Breast epithelium (tissue), 4 donors: ENCODE data around the gene PPARD. TPM values are rescaled to one million over a fixed set of nuclear protein-coding genes. Genes with fewer than 3 reads are reported as not detected.
"Not testable (repeated sequence)": the region's sequence is repeated elsewhere in the genome, so short reads cannot be mapped to it uniquely, and the experiment has no call there.

ENCODE experiments used
- DNase-seq, 2 donors: peaks; one replicate each; pipeline ENCODE4 v3.0.0-alpha.2; 2019; ENCODE audit warnings: low spot score in 2 of 2
- H3K27ac ChIP-seq, 2 donors: fragments of 200-600 bp; sonication (generic) in 1 of 2; one replicate each; pipeline ENCODE4 v1.5.1; 2016 to 2019; ENCODE audit warnings: mild to moderate bottlenecking in 1 of 2
- H3K27me3 ChIP-seq, 2 donors: fragments of 200-600 bp; sonication (generic) in 1 of 2; one replicate each; pipeline versions ENCODE4 v1.5.1 to v1.6.0; 2017 to 2019; ENCODE audit warnings: control low read depth in 1 of 2, mild to moderate bottlenecking in 1 of 2
- H3K36me3 ChIP-seq: fragments of 200-600 bp; one replicate; pipeline ENCODE4 v1.5.1; 2019
- H3K4me1 ChIP-seq, 2 donors: fragments of 200-600 bp; sonication (generic); one replicate each; pipeline ENCODE4 v1.5.1; 2016 to 2019; ENCODE audit warnings: control low read depth in 1 of 2
- H3K4me3 ChIP-seq, 3 donors: fragments of 200-600 bp; sonication (generic); 1 replicate in 2 of 3; 2 replicates in 1 of 3; pipeline ENCODE4 v1.5.1; 2016 to 2019; ENCODE audit warnings: mild to moderate bottlenecking in 3 of 3, moderate library complexity in 2 of 3
- H3K9me3 ChIP-seq, 2 donors: fragments of 200-600 bp; sonication (generic) in 1 of 2; one replicate each; pipeline ENCODE4 v1.5.1; 2016 to 2019; ENCODE audit warnings: control low read depth in 1 of 2
- POLR2A ChIP-seq: fragments of 450-650 bp; IDR thresholded peaks from one replicate; pipeline ENCODE4 v1.6.1; 2016; ENCODE audit warnings: antibody characterized with exemption, mild to moderate bottlenecking, moderate library complexity
- POLR2AphosphoS5 ChIP-seq, 3 donors: sonication (generic); formaldehyde crosslinking; IDR thresholded peaks; one replicate each; pipeline ENCODE4 v1.6.1; 2017; ENCODE audit warnings: antibody characterized with exemption in 3 of 3
- intact Hi-C: fragments of 100-400 bp; cut with DNase I; formaldehyde crosslinking; loops from one replicate; pipeline ENCODE4 v1.15.1; 2023; ENCODE audit warnings: low total_unique reads
- total RNA-seq, 3 donors: library from RNA; depleted of rRNA; stranded (reverse); fragments of >200 nt; gene quantifications; one replicate each; pipeline ENCODE4 v1.1.0, GENCODE V29; 2016
- TF ChIP-seq, protein P1 (sequence below), 3 donors: fragments of 450-650 bp; IDR thresholded peaks; one replicate each; pipeline ENCODE4 v1.5.1; 2016 to 2017; ENCODE audit warnings: antibody characterized with exemption in 3 of 3, mild to moderate bottlenecking in 3 of 3, moderate library complexity in 3 of 3

The PPARD gene
- total RNA-seq, 3 donors from 2014 or later, result 7.2 to 11.1 (median 10.7) TPM

DNA sequence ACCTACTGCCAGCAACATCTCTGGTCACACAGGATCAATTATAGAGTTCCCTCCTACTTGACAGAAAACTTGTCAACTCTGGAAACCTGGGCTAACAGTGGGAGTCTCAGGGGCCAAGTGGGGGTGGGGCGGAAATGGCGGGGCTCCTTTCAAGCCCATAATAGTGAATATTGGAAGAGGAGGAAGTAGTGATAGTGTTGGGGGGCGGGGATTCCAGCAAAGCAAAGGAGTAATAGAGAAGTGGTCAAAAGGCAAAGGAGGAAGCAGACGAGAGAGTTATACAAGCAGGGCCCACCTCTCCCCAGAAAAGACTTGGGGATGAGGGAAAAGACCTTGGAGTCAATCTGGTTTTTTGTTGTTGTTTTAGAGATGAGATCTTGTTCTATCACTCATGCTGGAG lies 42.7 kb upstream of the PPARD start:
- no peaks in the 10 kb centered on the region for H3K36me3 ChIP-seq
- H3K4me3 ChIP-seq, result no peak overlapping the region
- H3K27ac ChIP-seq, result no peak overlapping the region
- TF ChIP-seq POLR2A (no peak), POLR2AphosphoS5 (IDR thresholded peaks at IDR 0.05) (no peak)
- TF ChIP-seq, protein P1, sequence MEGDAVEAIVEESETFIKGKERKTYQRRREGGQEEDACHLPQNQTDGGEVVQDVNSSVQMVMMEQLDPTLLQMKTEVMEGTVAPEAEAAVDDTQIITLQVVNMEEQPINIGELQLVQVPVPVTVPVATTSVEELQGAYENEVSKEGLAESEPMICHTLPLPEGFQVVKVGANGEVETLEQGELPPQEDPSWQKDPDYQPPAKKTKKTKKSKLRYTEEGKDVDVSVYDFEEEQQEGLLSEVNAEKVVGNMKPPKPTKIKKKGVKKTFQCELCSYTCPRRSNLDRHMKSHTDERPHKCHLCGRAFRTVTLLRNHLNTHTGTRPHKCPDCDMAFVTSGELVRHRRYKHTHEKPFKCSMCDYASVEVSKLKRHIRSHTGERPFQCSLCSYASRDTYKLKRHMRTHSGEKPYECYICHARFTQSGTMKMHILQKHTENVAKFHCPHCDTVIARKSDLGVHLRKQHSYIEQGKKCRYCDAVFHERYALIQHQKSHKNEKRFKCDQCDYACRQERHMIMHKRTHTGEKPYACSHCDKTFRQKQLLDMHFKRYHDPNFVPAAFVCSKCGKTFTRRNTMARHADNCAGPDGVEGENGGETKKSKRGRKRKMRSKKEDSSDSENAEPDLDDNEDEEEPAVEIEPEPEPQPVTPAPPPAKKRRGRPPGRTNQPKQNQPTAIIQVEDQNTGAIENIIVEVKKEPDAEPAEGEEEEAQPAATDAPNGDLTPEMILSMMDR (IDR thresholded peaks at IDR 0.05), result no peak
- H3K9me3 ChIP-seq, result no peaks in the 10 kb centered on the region
- intact Hi-C loops, result loop anchor here (5.0 kb wide), 1 partner anchor 518 kb away; no protein-coding TSS in a partner anchor
- no peaks in the 10 kb centered on the region for H3K27me3 ChIP-seq
- no peak for DNase-seq
- peaks cover 4 to 6% of the 10 kb centered on the region in 2 donors for H3K4me1 ChIP-seq

DNA sequence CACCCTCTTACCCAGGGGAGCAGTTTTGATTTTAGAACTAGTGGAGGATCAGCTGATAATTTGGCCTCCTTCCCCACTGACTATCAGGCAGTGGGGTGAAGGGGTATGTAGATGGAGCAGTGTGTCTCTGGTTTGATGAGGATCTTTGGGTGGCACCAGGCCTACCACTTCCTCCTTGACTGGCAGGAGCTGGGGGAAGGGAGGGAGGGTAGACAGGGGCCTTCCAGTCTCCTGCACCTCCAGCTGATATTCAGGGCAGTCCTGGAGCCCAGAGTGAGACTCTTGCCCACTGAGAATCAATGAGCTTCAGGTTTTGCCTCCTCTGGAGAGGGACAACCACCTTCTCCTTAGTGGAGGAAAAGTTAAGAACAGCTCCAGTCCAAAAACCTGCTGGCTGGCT lies 41.5 kb upstream of the PPARD start:
- H3K4me3 ChIP-seq, result no peak overlapping the region
- no peaks in the 10 kb centered on the region for H3K9me3 ChIP-seq
- intact Hi-C loops, result no loop called here
- no peak overlapping the region for H3K27ac ChIP-seq
- peaks cover 4 to 6% of the 10 kb centered on the region in 2 donors for H3K4me1 ChIP-seq
- H3K27me3 ChIP-seq, result no peaks in the 10 kb centered on the region
- no peak for DNase-seq
- TF ChIP-seq POLR2A (no peak), POLR2AphosphoS5 (IDR thresholded peaks at IDR 0.05) (no peak)
- TF ChIP-seq, protein P1 (IDR thresholded peaks at IDR 0.05), result no peak
- H3K36me3 ChIP-seq, result no peaks in the 10 kb centered on the region

DNA sequence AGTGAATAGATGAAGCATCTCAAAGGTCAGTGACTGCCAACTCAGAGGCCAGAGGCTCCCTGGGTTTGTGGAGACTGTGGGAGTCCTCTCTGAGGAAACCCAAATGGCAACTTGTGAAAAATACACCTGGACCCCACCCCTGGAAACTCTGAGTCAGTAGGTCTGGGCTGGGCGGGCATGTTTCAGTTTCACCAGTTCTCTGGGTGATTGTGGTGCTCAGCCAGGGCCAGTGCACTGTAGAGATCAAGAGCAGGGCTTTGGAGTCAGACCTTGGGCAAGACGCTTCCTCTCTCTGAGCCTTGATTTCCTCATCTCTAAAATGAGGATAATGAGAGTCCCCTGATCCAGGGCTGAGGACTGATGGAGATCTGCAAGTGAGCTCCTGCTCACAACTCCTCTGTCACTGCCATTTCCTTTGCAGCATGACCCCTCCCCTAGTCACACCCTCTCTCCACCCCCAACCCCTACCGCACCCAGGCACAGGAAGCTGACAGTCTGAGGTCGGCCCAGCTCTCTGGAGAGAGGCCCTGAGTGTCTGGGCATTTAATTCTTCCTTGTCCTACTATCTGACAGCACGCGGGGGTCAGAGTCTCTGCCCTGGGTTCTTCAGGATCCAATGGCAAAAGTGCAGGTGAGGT lies 39.6 kb upstream of the PPARD start:
- no peaks in the 10 kb centered on the region for H3K4me1 ChIP-seq
- DNase-seq, result no peak

DNA sequence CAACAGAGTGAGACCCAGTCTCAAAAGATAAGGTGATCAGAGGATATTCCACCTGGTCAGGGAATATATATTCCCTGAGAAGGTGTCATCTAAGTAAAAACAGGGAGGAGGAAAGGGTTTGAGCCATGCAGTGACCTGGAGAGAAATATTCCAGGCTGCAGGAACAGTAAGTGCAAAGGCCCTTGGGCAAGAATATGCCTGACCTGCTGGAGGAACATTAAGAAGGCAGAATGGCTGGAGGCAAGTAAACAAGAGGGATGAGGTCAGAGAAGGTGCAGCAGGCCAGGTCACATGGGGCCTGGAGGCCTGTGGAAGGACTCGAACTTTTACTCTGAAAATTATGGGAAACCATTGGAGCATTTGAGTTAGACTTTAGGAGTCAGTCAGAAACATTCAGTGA lies 38.1 kb upstream of the PPARD start:
- H3K4me3 ChIP-seq, result no peak overlapping the region
- H3K4me1 ChIP-seq, result no peaks in the 10 kb centered on the region
- no peaks in the 10 kb centered on the region for H3K36me3 ChIP-seq
- no peaks in the 10 kb centered on the region for H3K9me3 ChIP-seq
- H3K27me3 ChIP-seq, result no peaks in the 10 kb centered on the region
- TF ChIP-seq, protein P1 (IDR thresholded peaks at IDR 0.05), result no peak
- no peak for TF ChIP-seq POLR2A
- TF ChIP-seq POLR2AphosphoS5 (IDR thresholded peaks at IDR 0.05), result no peak
- intact Hi-C loops, result no loop called here
- no peak overlapping the region for H3K27ac ChIP-seq
- DNase-seq, result no peak

More for the DNA sequence above, 39.6 kb upstream of the PPARD start:
- Histone ChIP-seq H3K27me3 (no peaks in the 10 kb centered on the region), H3K36me3 (no peaks in the 10 kb centered on the region), H3K27ac (peak overlapping the region in 1 of 2 donors; percentile 12), H3K4me3 (no peak overlapping the region), H3K9me3 (no peaks in the 10 kb centered on the region)
- intact Hi-C loops, result no loop called here
- TF ChIP-seq, protein P1 (IDR thresholded peaks at IDR 0.05), result no peak
- TF ChIP-seq POLR2AphosphoS5 (IDR thresholded peaks at IDR 0.05) (no peak), POLR2A (no peak)

GRCh38 chr6:35305117-35305516 lies 37.2 kb upstream of the PPARD start:
- DNase-seq, result no peak
- no peaks in the 10 kb centered on the region for H3K36me3 ChIP-seq
- TF ChIP-seq, protein P1 (IDR thresholded peaks at IDR 0.05), result no peak
- TF ChIP-seq POLR2A (no peak), POLR2AphosphoS5 (IDR thresholded peaks at IDR 0.05) (no peak)
- no peaks in the 10 kb centered on the region for H3K4me1 ChIP-seq
- no peak overlapping the region for H3K4me3 ChIP-seq
- no peaks in the 10 kb centered on the region for H3K9me3 ChIP-seq
- intact Hi-C loops, result no loop called here
- H3K27ac ChIP-seq, result no peak overlapping the region
- H3K27me3 ChIP-seq, result no peaks in the 10 kb centered on the region

GRCh38 chr6:35307138-35307537 lies 35.2 kb upstream of the PPARD start:
- H3K9me3 ChIP-seq, intact Hi-C loops, H3K36me3 ChIP-seq, H3K4me3 ChIP-seq, H3K4me1 ChIP-seq, DNase-seq, H3K27me3 ChIP-seq, H3K27ac ChIP-seq: not testable (repeated sequence)

- H3K36me3 ChIP-seq, DNase-seq, H3K4me3 ChIP-seq, intact Hi-C loops, H3K9me3 ChIP-seq, H3K27me3 ChIP-seq, H3K27ac ChIP-seq, H3K4me1 ChIP-seq: not testable (repeated sequence)
Observed at GRCh38 chr6:35308543-35308942, 33.8 kb upstream of the PPARD start.
